Eye (tissue), 1 donor: ENCODE data around the gene SLC39A11.
"Not testable (repeated sequence)": the region's sequence is repeated elsewhere in the genome, so short reads cannot be mapped to it uniquely, and the experiment has no call there.

Experiments
- DNase-seq: peaks from one replicate; pipeline ENCODE4 v3.0.0-alpha.2; 2015

SLC39A11 gene

GRCh38 chr17:72862276-72862999, 230.1 kb downstream of the SLC39A11 start:
- peak; percentile 51 for DNase-seq

- DNase-seq, result no peak
Measured at GRCh38 chr17:72861811-72862210, 230.7 kb downstream of the SLC39A11 start.

GRCh38 chr17:72860778-72861177, 231.7 kb downstream of the SLC39A11 start:
- DNase-seq, result no peak

- no peak for DNase-seq
Measured at GRCh38 chr17:72858826-72859495, 233.5 kb downstream of the SLC39A11 start.

GRCh38 chr17:72853440-72854415, 238.8 kb downstream of the SLC39A11 start:
- no peak for DNase-seq

GRCh38 chr17:72852277-72852938, 240.1 kb downstream of the SLC39A11 start:
- DNase-seq, result no peak

- DNase-seq, result no peak
Measured at GRCh38 chr17:72850410-72851118, 241.9 kb downstream of the SLC39A11 start.

- no peak for DNase-seq
Measured at GRCh38 chr17:72846399-72846798, 246.1 kb downstream of the SLC39A11 start.

- no peak for DNase-seq
Measured at GRCh38 chr17:72843591-72843990, 248.9 kb downstream of the SLC39A11 start.

GRCh38 chr17:72840019-72840418, 252.5 kb downstream of the SLC39A11 start:
- DNase-seq, result no peak

- no peak for DNase-seq
Measured at GRCh38 chr17:72839131-72839725, 253.3 kb downstream of the SLC39A11 start.

- DNase-seq, result no peak
Measured at GRCh38 chr17:72838581-72838980, 253.9 kb downstream of the SLC39A11 start.

GRCh38 chr17:72838068-72838467, 254.4 kb downstream of the SLC39A11 start:
- DNase-seq, result no peak

GRCh38 chr17:72837335-72837734, 255.2 kb downstream of the SLC39A11 start:
- no peak for DNase-seq

- DNase-seq, result no peak
Measured at GRCh38 chr17:72833128-72833765, 259.2 kb downstream of the SLC39A11 start.

- no peak for DNase-seq
Measured at GRCh38 chr17:72832306-72832705, 260.2 kb downstream of the SLC39A11 start.

GRCh38 chr17:72829883-72830282, 262.6 kb downstream of the SLC39A11 start:
- no peak for DNase-seq

GRCh38 chr17:72826602-72827001, 265.9 kb downstream of the SLC39A11 start:
- DNase-seq, result no peak

GRCh38 chr17:72826059-72826458, 266.4 kb downstream of the SLC39A11 start:
- DNase-seq, result not testable (repeated sequence)

- no peak for DNase-seq
Measured at GRCh38 chr17:72825218-72825617, 267.3 kb downstream of the SLC39A11 start.

- DNase-seq, result not testable (repeated sequence)
Measured at GRCh38 chr17:72824267-72824666, 268.2 kb downstream of the SLC39A11 start.
